Activated T-helper 2 cell treated with anti-CD3 and anti-CD28 coated beads, Interferon-gamma antibody, Interleukin-2, Interleukin-4, amounts not matched to agents 10 μg/mL and 5 μg/mL and 100 μg/mL, durations not matched to agents 14 hours and 24 hours and 36 hours (primary cell): Measurements from ENCODE around the gene PARD6G. TPM values are rescaled to one million over a fixed set of nuclear protein-coding genes. Genes with fewer than 3 reads are reported as not detected.

Source experiments
- DNase-seq: peaks from one replicate; pipeline ENCODE4 v3.0.0; 2021; ENCODE audit warnings: low spot score
- H3K27ac Mint-ChIP-seq: one replicate; pipeline ENCODE4 v1.8.0; 2021; ENCODE audit warnings: mixed read lengths
- H3K27me3 Mint-ChIP-seq: one replicate; pipeline ENCODE4 v1.8.0; 2021; ENCODE audit warnings: low read depth, mixed read lengths
- H3K36me3 Mint-ChIP-seq: one replicate; pipeline ENCODE4 v1.8.0; 2021; ENCODE audit warnings: low read depth, mixed read lengths
- H3K4me1 Mint-ChIP-seq: one replicate; pipeline ENCODE4 v1.8.0; 2021; ENCODE audit warnings: low read depth, mixed read lengths
- H3K4me3 Mint-ChIP-seq: one replicate; pipeline ENCODE4 v1.8.0; 2021; ENCODE audit warnings: low read depth, mild to moderate bottlenecking, moderate library complexity, mixed read lengths
- H3K9me3 Mint-ChIP-seq: one replicate; pipeline ENCODE4 v1.8.0; 2021; ENCODE audit warnings: mixed read lengths
- intact Hi-C: fragments of 100-400 bp; cut with micrococcal nuclease; formaldehyde crosslinking; loops from one replicate; pipeline ENCODE4 v1.15.1; 2023
- total RNA-seq: library from RNA; stranded (reverse); gene quantifications from 2 replicates; pipeline ENCODE4 v1.2.3, GENCODE V29; 2022

Gene PARD6G
- total RNA-seq, 1 donor from 2014 or later: 0.21 TPM

- H3K27ac Mint-ChIP-seq: no peak overlapping the region
- H3K4me3 Mint-ChIP-seq: no peak overlapping the region
- intact Hi-C loops: no loop called here
- H3K9me3 Mint-ChIP-seq: no peaks in the 10 kb centered on the region
- H3K4me1 Mint-ChIP-seq: no peaks in the 10 kb centered on the region
- no peaks in the 10 kb centered on the region for H3K27me3 Mint-ChIP-seq
- H3K36me3 Mint-ChIP-seq: no peaks in the 10 kb centered on the region
- DNase-seq: no peak
These were observed 13.4 kb downstream of the PARD6G start for GRCh38 chr18:80233899-80234298.

DNA sequence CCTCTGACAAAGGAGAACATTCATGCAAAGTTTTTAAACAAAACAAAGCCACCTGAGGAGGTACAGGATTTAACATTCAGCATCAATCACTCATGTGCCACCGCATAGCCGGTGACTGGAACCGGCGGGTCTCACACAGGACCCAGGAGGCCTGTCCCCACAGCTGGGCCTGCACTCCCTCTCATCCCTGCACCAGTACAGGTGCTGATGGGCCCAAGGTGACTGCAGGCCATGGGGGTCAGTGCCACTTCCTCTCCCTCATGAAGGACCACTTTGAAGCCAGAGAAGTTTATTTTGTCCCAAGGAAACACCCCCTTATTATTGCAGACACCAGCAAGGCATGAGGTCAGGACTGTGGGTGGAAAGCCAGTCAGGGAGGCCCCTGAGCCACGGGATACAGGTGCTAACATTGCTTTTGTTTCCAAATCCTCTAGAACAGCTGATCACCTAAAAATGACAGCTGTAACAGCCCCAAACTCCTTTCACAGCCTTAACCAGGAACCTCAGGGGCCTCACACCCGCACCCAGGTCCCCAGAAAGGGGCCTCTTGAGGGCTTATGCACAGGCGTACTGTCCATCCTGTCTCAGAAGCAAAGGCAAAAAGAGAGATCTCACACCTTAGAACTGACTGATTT, 14.0 kb downstream of the PARD6G start:
- no peaks in the 10 kb centered on the region for H3K9me3 Mint-ChIP-seq
- H3K36me3 Mint-ChIP-seq: no peaks in the 10 kb centered on the region
- DNase-seq: no peak
- H3K27me3 Mint-ChIP-seq: no peaks in the 10 kb centered on the region
- no peak overlapping the region for H3K27ac Mint-ChIP-seq
- no peaks in the 10 kb centered on the region for H3K4me1 Mint-ChIP-seq
- H3K4me3 Mint-ChIP-seq: no peak overlapping the region
- intact Hi-C loops: no loop called here

GRCh38 chr18:80232710-80233109, 14.6 kb downstream of the PARD6G start:
- Mint-ChIP-seq H3K4me3 (no peak overlapping the region), H3K4me1 (no peaks in the 10 kb centered on the region), H3K9me3 (no peaks in the 10 kb centered on the region), H3K36me3 (no peaks in the 10 kb centered on the region), H3K27ac (no peak overlapping the region), H3K27me3 (no peaks in the 10 kb centered on the region)
- no peak for DNase-seq
- intact Hi-C loops: no loop called here

DNA sequence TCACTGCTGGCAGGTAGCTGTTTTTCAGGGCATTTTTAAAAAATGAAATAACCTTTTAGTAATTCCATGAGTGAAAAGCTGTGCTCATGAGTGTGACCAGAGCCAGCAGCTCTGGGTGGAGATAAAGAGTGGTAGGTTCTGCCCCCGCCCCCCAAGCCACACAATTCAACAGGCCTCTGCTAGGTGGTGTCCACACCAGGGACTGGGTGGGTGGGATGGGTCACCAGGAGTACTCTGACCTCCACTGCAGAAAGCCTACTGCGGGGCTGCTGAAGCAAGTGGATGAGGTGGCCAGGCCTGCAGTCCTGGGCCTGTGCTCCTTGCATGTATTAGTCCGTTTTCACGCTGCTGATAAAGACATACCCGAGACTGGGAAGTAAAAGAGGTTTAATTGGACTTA, 15.3 kb downstream of the PARD6G start:
- Mint-ChIP-seq H3K9me3 (no peaks in the 10 kb centered on the region), H3K4me1 (no peaks in the 10 kb centered on the region), H3K4me3 (no peak overlapping the region), H3K36me3 (no peaks in the 10 kb centered on the region), H3K27me3 (peaks cover 4% of the 10 kb centered on the region), H3K27ac (no peak overlapping the region)
- intact Hi-C loops: no loop called here
- no peak for DNase-seq

- intact Hi-C loops: no loop called here
- Mint-ChIP-seq H3K4me3 (no peak overlapping the region), H3K27me3 (peaks cover 4% of the 10 kb centered on the region), H3K36me3 (no peaks in the 10 kb centered on the region), H3K9me3 (no peaks in the 10 kb centered on the region), H3K27ac (no peak overlapping the region), H3K4me1 (no peaks in the 10 kb centered on the region)
- DNase-seq: no peak
These were observed 15.7 kb downstream of the PARD6G start for GRCh38 chr18:80231616-80232015.

- Mint-ChIP-seq H3K36me3 (no peaks in the 10 kb centered on the region), H3K4me1 (no peaks in the 10 kb centered on the region), H3K27ac (no peak overlapping the region), H3K9me3 (no peaks in the 10 kb centered on the region), H3K4me3 (no peak overlapping the region), H3K27me3 (peaks cover 6% of the 10 kb centered on the region)
- DNase-seq: no peak
- intact Hi-C loops: no loop called here
These were observed 16.2 kb downstream of the PARD6G start for GRCh38 chr18:80231151-80231550.

GRCh38 chr18:80229766-80230745, 17.3 kb downstream of the PARD6G start:
- Mint-ChIP-seq H3K36me3 (no peaks in the 10 kb centered on the region), H3K4me3 (no peak overlapping the region), H3K4me1 (no peaks in the 10 kb centered on the region), H3K27ac (no peak overlapping the region), H3K9me3 (no peaks in the 10 kb centered on the region), H3K27me3 (peaks cover 6% of the 10 kb centered on the region)
- intact Hi-C loops: no loop called here
- no peak for DNase-seq

DNA sequence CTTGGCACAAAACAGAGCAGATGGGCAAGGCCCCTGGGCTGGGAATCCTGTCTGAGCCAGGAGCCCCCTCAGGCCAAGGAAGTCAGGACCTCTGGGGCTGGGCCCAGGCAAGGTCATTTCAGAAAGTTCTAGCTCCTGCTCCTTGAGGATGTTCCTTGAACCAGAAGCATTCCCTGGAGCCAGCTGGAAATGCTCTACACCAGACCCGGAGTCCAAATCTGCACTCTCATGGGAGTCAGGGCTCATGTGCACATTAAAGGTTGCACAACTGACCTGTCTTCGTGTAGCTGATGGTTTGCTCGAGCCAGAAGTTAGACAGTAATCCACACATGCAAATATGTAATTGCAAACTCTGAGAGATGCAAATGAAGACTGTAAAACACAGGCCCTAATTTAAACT, 18.0 kb downstream of the PARD6G start:
- DNase-seq: no peak
- intact Hi-C loops: no loop called here
- no peak overlapping the region for H3K27ac Mint-ChIP-seq
- H3K4me1 Mint-ChIP-seq: no peaks in the 10 kb centered on the region
- peaks cover 6% of the 10 kb centered on the region for H3K27me3 Mint-ChIP-seq
- no peaks in the 10 kb centered on the region for H3K9me3 Mint-ChIP-seq
- no peak overlapping the region for H3K4me3 Mint-ChIP-seq
- H3K36me3 Mint-ChIP-seq: no peaks in the 10 kb centered on the region

DNA sequence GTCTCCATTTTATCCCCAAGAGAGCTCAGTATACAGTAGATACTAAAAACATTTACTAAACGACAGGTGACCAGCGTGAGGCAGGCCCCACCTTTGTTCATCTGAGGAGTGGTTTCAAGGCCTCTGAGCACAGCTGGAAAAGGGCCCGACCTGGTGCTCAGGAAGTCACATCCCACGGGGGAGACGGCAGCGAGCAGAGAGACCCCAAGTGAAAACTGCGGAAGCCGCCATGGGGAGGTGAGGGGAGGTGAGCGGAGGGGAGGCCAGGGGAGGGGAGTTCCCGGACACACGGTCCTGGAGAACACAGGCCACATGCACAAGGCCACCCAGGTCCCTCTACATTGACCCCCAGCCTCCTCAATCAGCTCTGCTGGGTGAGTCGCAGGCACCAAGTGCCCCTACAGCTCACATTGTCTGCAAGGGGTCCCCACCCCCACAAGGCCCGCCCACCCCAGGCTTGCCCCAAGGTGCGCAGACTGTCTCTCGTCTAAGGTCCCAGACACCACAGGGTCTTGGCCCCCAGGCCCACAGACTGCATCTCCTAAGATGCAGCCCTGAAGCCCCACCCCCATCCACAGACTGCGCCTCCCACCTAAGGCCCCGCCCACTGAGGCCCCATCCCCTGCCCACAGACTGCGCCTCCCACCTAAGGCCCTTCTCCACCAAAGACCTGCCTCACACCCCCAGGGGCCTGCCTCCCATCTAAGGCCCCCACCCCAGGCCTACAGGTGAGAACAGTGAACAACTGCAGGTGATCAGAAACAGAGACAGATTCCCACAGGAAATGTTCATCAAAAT, 19.1 kb downstream of the PARD6G start:
- H3K4me3 Mint-ChIP-seq: no peak overlapping the region
- no peak overlapping the region for H3K27ac Mint-ChIP-seq
- peaks cover 6% of the 10 kb centered on the region for H3K27me3 Mint-ChIP-seq
- no peaks in the 10 kb centered on the region for H3K9me3 Mint-ChIP-seq
- no peak for DNase-seq
- no peaks in the 10 kb centered on the region for H3K36me3 Mint-ChIP-seq
- intact Hi-C loops: no loop called here
- H3K4me1 Mint-ChIP-seq: no peaks in the 10 kb centered on the region

DNA sequence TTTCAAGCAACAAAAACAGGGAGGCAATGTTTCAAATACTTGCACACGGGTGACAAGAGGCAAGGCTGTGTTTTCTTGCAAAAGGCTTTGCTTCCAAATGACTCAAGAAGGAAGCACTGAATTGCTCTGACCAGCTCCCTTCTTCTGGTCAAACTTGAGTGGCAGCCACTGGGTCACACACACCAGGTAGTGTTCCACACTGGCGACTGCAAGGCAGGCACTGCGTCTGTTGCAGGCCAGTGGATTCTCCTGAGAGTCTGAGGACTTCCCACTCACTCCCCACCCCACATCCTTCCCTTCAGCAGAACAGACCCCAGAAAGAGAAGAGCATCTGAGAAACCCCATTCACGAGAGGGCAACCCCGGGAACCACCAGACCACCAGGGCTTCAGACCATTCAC, 19.8 kb downstream of the PARD6G start:
- no peaks in the 10 kb centered on the region for H3K4me1 Mint-ChIP-seq
- no peak overlapping the region for H3K27ac Mint-ChIP-seq
- no peak overlapping the region for H3K4me3 Mint-ChIP-seq
- no peak for DNase-seq
- H3K27me3 Mint-ChIP-seq: peaks cover 6% of the 10 kb centered on the region
- no peaks in the 10 kb centered on the region for H3K36me3 Mint-ChIP-seq
- intact Hi-C loops: no loop called here
- H3K9me3 Mint-ChIP-seq: no peaks in the 10 kb centered on the region

DNA sequence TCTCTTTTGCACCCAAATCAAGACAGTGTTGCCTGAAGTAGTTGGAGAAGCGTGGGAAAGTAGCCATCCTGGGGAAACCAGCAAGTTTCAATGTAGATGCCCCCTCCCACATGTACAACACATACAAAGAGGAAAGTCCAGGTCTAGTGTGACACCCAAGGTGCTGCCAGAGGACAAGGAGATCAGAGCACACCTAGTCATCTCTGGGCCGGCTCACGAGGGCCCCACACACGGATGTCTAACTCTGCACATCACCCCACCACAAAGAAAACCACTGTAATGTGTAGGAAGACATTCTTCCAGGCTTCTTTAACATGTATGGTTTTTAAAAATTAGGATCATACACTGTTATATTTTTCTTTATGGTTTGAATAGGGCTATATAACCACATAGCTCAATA, 21.6 kb downstream of the PARD6G start:
- Mint-ChIP-seq H3K27me3 (peaks cover 9% of the 10 kb centered on the region), H3K27ac (no peak overlapping the region), H3K36me3 (no peaks in the 10 kb centered on the region), H3K4me3 (no peak overlapping the region), H3K4me1 (no peaks in the 10 kb centered on the region), H3K9me3 (peaks cover 5% of the 10 kb centered on the region)
- intact Hi-C loops: no loop called here
- no peak for DNase-seq

DNA sequence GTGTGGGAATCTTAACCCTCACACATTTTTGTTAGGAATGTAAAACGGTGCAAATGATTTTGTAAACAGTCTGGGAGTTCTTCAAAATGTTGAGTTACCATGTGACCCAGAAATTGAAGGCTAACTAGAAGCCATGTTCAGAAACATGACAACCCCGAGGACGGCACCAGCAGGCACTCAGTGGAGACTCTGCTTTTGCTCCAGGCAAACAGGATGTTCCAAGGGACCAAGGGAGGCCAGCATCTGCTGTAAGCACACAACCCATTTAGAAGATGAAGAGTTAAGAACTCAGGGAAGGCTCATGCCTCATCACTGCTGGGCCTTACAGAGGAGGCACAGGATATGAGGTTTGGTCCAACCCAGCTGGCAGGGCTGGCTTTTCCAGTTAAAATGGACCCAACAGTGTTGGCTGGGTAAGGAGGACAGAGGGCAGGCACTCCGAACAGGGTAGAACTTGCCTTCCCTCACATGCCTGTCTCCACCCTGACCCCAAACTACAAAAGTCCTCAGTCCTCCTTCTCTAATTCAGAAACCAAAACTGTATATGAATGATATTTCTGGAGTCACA, 23.6 kb downstream of the PARD6G start:
- intact Hi-C loops: no loop called here
- Mint-ChIP-seq H3K4me3 (no peak overlapping the region), H3K27me3 (peaks cover 15% of the 10 kb centered on the region), H3K9me3 (peaks cover 5% of the 10 kb centered on the region), H3K4me1 (no peaks in the 10 kb centered on the region), H3K27ac (no peak overlapping the region), H3K36me3 (no peaks in the 10 kb centered on the region)
- no peak for DNase-seq
